ENCODE results near the gene NPAS3. TPM values are rescaled to one million over a fixed set of nuclear protein-coding genes. Genes with fewer than 3 reads are reported as not detected.

Gene NPAS3
- polyA plus RNA-seq, 2 of the 4 experiments (the other 2 are of a cell fraction): not detected

DNA sequence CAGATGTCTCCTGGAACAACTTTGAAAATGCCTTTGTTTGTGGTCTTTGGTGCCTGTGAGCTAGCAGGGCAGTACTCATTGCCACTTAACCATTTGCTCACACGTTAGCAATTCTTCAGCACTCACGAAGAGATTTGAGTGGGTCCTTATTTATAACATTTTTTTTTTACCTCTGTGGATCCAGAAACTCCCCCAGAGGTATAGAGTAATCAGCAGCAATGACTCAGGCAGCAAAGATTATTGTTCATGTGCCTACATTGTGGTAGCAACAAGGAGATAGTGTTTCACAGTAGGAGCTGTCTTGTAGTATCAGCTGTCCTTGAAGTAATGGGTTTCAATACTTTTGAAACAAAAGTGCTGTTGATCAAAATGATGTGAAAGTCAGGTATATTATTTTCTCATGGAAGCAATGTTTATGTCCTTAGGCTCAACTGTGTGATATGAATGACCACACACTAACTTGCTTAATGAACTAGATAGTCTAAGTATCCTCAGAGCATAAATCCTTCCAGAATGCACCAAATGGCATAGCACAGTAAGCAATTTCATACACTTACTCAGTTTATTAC is 708.1 kb downstream of the NPAS3 start:
- Histone ChIP-seq H3K27ac (no peak overlapping the region), H3K4me3 (no peak overlapping the region)
- ATAC-seq: no peak

DNA sequence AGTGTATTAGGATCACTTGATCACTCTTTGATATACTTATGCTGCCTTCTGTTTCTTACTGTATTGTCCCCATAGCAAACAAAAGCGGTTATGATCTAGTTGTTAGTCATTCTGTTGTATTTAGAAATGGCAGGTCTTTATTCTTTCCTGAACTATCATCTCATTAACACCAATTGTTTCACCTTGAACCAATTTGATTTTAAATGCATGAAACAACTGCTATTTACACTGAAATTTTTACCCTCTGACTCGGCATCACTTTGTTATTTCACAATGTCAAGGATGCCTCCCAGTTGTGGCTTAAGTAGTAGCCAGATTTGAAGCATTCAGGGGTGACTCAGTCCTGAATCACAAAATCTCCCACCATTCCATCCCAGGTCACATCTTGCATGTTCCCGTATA is 708.7 kb downstream of the NPAS3 start:
- no peaks in the 10 kb centered on the region for H3K4me1 ChIP-seq
- DNase-seq (ENCODE audit: low read depth in 1 of 2, low spot score in 1 of 2) (peak in 1 of 2 experiments; percentile 20), FAIRE-seq (no peak), ATAC-seq (peak; percentile 49 to 74; a peak in 3 of 6 replicates)
- TF ChIP-seq MAZ (IDR thresholded peaks at IDR 0.05; ENCODE audit: borderline replicate concordance, low read depth, low read length) (no peak), RARB (CRISPR knock-in tag; IDR thresholded peaks at IDR 0.05) (no peak), JUNB (IDR thresholded peaks at IDR 0.05) (peak; percentile 19; the same call in 1 of the 2 replicates), NFE2L2 (conservative IDR thresholded peaks at IDR 0.05; ENCODE audit: low read length) (no peak), MAFK (IDR thresholded peaks at IDR 0.05; ENCODE audit: partially characterized antibody) (no peak), CEBPB (IDR thresholded peaks at IDR 0.05) (peak in 1 of 2 experiments; percentile 56; a peak in 2 of 4 replicates)
- TF ChIP-seq, protein P1, sequence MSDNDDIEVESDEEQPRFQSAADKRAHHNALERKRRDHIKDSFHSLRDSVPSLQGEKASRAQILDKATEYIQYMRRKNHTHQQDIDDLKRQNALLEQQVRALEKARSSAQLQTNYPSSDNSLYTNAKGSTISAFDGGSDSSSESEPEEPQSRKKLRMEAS (IDR thresholded peaks at IDR 0.05): no peak
- ChIA-PET POLR2A (no interaction called here), CTCF (no interaction called here)
- H3K9me3 ChIP-seq: no peaks in the 10 kb centered on the region
- no peak overlapping the region for H3K4me3 ChIP-seq
- H3K4me2 ChIP-seq: no peak overlapping the region
- no peak overlapping the region for H3K27ac ChIP-seq
- under 1% methylated on average over 3 of the region's 3 CpGs for WGBS (ENCODE audit: missing lambda C conversion rate)

More for the DNA sequence above, 708.1 kb downstream of the NPAS3 start:
- TF ChIP-seq ZSCAN20 (CRISPR knock-in tag; IDR thresholded peaks at IDR 0.05) (no peak), RCOR1 (IDR thresholded peaks at IDR 0.05; ENCODE audit: low read depth, low read length) (no peak), NFE2L2 (conservative IDR thresholded peaks at IDR 0.05; ENCODE audit: low read length) (no peak)
- TF ChIP-seq, protein P2, sequence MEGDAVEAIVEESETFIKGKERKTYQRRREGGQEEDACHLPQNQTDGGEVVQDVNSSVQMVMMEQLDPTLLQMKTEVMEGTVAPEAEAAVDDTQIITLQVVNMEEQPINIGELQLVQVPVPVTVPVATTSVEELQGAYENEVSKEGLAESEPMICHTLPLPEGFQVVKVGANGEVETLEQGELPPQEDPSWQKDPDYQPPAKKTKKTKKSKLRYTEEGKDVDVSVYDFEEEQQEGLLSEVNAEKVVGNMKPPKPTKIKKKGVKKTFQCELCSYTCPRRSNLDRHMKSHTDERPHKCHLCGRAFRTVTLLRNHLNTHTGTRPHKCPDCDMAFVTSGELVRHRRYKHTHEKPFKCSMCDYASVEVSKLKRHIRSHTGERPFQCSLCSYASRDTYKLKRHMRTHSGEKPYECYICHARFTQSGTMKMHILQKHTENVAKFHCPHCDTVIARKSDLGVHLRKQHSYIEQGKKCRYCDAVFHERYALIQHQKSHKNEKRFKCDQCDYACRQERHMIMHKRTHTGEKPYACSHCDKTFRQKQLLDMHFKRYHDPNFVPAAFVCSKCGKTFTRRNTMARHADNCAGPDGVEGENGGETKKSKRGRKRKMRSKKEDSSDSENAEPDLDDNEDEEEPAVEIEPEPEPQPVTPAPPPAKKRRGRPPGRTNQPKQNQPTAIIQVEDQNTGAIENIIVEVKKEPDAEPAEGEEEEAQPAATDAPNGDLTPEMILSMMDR (IDR thresholded peaks at IDR 0.05): no peak
- no peaks in the 10 kb centered on the region for H3K4me1 ChIP-seq
- FAIRE-seq (no peak), DNase-seq (ENCODE audit: low read depth in 1 of 2, low spot score in 1 of 2) (no peak)
- H3K4me2 ChIP-seq: no peak overlapping the region
- ChIA-PET CTCF (interaction anchor here (1.0 kb wide), 1 partner anchor 29 kb away, joined by 3 read pairs; no protein-coding TSS in a partner anchor), POLR2A (no interaction called here)
- 23% methylated on average over 2 of the region's 2 CpGs for WGBS (ENCODE audit: missing lambda C conversion rate)
- H3K9me3 ChIP-seq: no peaks in the 10 kb centered on the region

DNA sequence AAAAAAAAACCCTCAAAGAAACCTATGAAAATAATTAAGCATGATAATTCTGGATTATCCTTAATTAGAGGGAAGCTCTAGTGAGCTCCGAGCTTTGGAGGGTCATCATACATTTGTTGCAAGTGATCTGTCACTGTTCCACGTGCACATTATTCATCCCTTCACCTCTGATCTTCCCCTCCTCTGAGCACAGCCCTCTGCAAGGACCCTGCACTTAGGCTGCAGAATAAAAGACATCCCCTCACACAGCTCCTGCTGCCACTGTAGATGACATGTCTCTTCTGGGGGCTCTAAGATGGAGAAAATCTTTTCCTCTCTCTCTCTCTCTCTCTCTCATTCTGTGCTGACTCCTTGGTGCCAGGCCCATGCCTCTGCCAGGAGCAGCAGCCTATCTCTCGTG is 711.8 kb downstream of the NPAS3 start:
- Histone ChIP-seq H3K27ac (no peak overlapping the region), H3K4me3 (no peak overlapping the region), H3K4me1 (no peaks in the 10 kb centered on the region), H3K9me3 (no peaks in the 10 kb centered on the region), H3K4me2 (no peak overlapping the region)
- WGBS (ENCODE audit: missing lambda C conversion rate): 0% methylated on average over 3 of the region's 3 CpGs
- ChIA-PET CTCF (interaction anchor here (0.9 kb wide), 1 partner anchor 160 kb away, joined by 3 read pairs; no protein-coding TSS in a partner anchor), POLR2A (no interaction called here)
- no peak for FAIRE-seq
- DNase-seq (ENCODE audit: low read depth in 1 of 2, low spot score in 1 of 2): no peak
- no peak for TF ChIP-seq RAD21 (conservative IDR thresholded peaks at IDR 0.05 in 1 of 2, IDR thresholded peaks at IDR 0.05 in 1 of 2)
- TF ChIP-seq JUNB (IDR thresholded peaks at IDR 0.05): no peak
- no peak for TF ChIP-seq MAFK (IDR thresholded peaks at IDR 0.05; ENCODE audit: partially characterized antibody)
- no peak for TF ChIP-seq CHD4 (IDR thresholded peaks at IDR 0.05; ENCODE audit: borderline replicate concordance)
- no peak for TF ChIP-seq RARB (CRISPR knock-in tag; IDR thresholded peaks at IDR 0.05)
- no peak for TF ChIP-seq FOXS1 (CRISPR knock-in tag; IDR thresholded peaks at IDR 0.05)
- TF ChIP-seq HOXA7 (CRISPR knock-in tag; IDR thresholded peaks at IDR 0.05): no peak
- TF ChIP-seq ZSCAN20 (CRISPR knock-in tag; IDR thresholded peaks at IDR 0.05): no peak
- TF ChIP-seq, protein P3, sequence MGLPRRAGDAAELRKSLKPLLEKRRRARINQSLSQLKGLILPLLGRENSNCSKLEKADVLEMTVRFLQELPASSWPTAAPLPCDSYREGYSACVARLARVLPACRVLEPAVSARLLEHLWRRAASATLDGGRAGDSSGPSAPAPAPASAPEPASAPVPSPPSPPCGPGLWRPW (IDR thresholded peaks at IDR 0.05): no peak
- no peak for TF ChIP-seq KDM5A (IDR thresholded peaks at IDR 0.05)
- TF ChIP-seq HOXB5 (CRISPR knock-in tag; IDR thresholded peaks at IDR 0.05): no peak
- no peak for TF ChIP-seq MYC (IDR thresholded peaks at IDR 0.05; ENCODE audit: borderline replicate concordance, low read length)
- TF ChIP-seq HOXB13 (CRISPR knock-in tag; IDR thresholded peaks at IDR 0.05; ENCODE audit: low read depth): no peak
- TF ChIP-seq NR3C1 (IDR thresholded peaks at IDR 0.05): no peak
- TF ChIP-seq, protein P4, sequence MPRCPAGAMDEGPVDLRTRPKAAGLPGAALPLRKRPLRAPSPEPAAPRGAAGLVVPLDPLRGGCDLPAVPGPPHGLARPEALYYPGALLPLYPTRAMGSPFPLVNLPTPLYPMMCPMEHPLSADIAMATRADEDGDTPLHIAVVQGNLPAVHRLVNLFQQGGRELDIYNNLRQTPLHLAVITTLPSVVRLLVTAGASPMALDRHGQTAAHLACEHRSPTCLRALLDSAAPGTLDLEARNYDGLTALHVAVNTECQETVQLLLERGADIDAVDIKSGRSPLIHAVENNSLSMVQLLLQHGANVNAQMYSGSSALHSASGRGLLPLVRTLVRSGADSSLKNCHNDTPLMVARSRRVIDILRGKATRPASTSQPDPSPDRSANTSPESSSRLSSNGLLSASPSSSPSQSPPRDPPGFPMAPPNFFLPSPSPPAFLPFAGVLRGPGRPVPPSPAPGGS (IDR thresholded peaks at IDR 0.05): no peak
- TF ChIP-seq, protein P2 (IDR thresholded peaks at IDR 0.05): no peak
- no peak for TF ChIP-seq CBX8 (IDR thresholded peaks at IDR 0.05)
- no peak for TF ChIP-seq SREBF2 (IDR thresholded peaks at IDR 0.05)
- no peak for TF ChIP-seq TP53 (CRISPR knock-in tag; IDR thresholded peaks at IDR 0.05)
- TF ChIP-seq NPAS2 (CRISPR knock-in tag; IDR thresholded peaks at IDR 0.05; ENCODE audit: borderline replicate concordance): no peak
- ATAC-seq: no peak

Measured in A549 (cell line).